Measurements from ENCODE around the gene TNS3.

TNS3 gene

DNA sequence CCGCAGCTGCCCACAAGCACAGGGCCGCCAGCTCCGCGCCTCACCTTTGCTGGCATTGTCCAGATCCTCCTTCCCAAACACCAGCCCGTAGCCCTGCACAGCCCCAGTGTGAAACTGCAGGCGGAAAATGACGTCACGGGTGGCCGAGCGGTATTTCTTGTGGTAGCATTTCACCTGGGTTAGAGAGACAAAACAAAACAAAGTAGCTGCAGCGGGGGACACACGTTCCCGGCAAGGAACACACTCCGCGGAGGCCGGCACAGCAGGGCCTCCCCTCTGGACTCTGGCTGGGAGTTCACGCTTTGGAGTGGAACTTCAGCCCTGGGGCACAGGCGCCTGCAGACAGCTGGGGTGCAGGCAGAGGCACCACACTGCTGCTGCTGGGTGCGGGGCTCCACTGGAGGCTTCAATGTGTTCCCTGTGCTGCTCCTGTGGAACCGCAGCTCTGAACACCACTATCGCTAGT is 181.1 kb downstream of the TNS3 start:
- DNase-seq, result no peak

DNA sequence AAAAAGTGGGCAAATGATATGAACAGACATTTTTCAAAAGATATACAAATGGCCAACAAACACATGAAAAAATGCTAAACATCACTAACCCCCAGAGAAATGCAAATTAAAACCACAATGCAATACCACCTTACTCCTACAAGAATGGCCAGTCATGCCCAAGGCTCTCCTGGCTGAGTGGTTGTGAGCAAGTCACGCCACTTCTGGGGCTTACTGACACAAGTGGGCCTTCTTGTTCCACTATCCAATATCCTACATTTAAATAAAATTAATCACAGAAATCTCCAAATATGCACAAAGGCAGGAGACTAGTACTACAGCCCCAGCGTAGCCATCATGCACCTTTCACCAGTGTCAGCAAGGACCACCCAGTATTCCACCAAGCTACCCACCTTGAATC is 181.9 kb downstream of the TNS3 start:
- no peak for DNase-seq

DNA sequence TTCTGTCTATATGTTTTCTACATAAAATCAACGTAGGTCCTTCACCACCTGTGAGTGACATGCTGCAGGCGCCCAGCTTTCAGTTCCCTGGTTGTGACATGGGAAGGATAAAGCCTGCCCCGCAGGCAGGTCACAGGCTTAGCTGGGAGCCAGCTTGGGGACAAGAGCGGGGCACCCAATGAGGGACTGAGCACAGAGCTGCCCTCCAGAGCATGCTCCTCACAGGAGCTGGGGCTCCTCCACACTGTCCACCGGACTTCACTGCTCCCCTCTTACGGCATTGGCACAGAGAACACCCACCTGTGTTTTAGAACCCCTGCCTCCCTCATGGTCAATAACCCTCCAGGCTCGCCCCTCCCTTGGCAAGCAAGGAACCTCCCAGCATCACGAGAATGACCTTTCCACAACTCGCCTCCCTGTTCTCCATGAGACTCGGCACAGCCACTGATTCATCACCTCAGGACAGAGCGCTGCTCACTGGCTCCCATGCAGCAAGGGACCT is 187.1 kb downstream of the TNS3 start:
- no peak for DNase-seq

DNA sequence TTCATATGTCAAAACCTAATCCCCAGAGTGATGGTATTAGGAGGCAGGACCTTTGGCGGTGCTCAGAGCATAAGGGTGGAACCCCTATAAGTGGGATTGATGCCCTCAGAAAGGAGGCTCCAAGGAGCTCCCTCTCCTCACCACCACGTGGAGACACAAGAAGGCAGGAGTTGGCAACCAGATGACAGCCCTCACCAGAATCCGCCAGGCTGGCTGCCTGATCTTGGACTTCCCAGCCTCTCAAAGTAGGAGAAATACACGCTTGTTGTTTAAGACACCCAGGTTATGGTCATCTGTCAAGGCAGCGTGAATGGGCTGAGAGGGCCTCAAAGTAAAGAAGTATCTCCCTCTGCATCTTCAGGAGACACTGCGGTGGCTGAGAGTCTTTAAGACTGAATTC is 187.7 kb downstream of the TNS3 start:
- DNase-seq, result no peak

DNA sequence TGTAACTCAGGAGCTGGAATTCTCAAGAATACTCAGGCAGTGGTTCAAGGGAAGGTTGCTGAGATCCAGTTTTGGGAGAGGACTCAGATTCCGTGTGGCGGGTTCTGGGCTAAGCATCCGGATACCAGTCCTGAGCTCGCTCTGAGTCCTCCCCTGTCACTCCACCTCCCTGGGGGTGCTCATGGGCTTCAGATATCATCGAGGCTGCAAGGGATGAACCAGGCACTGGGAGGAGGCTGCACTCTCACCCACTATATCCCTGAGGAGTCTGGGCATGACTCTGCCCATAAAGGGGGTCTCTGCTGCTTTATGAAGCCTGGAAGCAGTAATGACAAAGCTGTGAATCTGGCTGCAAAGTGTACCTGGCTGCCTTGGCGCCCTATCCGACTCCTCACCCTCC is 188.5 kb downstream of the TNS3 start:
- DNase-seq, result no peak

DNA sequence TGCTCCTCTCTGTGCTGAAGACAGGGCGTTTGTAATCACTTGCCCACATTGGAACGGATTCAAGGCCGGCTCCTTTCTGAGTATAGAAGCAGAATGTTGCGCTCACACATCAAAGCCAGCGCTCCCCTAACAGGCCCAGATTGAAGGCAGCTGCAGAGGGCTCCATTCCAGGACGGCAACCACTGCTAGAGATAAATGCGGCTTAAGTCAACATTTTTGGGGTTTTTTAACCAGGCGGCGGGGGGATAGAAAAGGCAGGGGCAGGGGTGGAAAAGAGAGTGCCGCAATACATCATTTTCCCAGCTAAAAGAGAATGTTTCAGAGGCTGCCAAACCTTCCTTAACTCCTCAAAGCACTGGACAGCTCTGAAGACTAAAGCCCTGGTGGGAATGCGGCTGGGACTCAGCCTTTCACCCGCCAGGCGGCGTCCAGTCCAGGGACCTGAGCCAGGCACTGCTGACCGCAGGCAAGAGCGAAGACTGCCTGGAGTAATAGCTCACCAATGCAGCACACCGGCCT is 189.6 kb downstream of the TNS3 start:
- DNase-seq, result peak; percentile 2

DNA sequence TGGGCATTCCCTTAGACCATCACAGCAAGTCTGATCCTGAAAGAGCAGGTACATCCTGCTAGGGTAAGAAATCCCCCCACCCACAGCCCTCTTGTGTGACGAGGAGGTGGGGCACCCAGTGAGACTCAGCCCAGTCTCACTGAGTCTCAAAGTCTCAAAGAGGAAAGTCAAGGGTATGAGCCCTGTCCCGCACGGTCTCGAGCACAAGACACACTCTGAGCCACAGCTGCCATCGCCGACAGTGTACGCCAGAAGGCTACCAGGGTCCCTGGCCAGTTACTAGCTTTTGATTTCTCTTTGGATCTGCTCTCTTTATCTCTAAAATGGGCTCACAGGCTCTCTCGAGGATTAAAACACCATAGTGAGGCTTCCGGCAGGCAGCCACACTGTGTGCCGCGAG is 190.2 kb downstream of the TNS3 start:
- DNase-seq, result no peak

DNA sequence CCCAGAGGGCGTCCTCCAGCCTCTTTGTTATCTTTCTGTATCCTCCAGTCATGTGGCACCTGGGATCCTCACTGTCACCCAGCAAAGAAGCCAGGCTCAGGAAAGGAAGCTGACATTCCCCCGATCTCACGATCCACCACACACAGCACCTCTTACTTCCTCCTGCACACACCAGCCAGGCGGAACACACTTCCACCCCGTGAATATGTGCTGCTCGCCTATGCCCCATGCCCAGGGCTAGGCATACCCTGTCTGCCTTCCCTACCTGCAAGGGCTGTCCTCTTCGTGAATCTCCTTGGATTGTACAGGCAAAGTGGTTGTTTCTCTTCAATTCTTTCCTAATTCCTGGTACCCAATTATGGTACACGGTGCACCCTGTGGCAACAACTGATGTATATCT is 191.0 kb downstream of the TNS3 start:
- DNase-seq, result no peak

DNA sequence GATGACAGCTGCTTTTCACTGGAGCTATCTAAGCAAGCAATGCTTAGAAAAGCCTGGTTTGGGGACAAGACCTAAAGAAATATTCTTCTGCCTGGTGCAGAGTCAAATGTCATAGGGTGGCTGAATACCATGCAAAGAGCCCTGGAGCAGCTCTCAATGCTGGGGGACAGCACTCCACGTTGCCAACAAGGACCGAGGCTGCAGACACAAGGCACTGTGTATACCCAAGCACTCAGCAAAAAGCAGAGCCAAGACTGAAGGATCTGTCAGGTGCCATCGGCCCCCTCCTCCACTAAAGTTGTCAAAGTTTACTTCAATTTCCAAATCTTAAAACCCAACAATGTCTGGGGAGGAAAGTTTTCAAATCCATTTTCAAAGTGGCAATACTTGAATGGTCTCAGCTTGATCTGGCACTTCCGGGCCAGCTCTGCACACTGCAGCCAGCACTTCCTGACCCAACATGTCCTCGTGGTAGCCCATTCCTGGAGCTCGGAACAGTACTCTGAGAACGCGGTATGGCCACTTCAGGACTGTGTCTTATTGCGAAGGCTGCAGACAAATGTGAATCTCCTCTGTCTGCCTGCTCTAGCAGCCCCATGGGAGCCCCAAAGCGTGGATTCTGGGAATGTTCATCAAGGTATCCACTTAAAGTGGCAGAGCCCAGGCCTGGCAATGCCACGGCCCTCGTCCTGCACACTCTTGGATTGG is 191.8 kb downstream of the TNS3 start:
- peak; percentile 16 for DNase-seq

DNA sequence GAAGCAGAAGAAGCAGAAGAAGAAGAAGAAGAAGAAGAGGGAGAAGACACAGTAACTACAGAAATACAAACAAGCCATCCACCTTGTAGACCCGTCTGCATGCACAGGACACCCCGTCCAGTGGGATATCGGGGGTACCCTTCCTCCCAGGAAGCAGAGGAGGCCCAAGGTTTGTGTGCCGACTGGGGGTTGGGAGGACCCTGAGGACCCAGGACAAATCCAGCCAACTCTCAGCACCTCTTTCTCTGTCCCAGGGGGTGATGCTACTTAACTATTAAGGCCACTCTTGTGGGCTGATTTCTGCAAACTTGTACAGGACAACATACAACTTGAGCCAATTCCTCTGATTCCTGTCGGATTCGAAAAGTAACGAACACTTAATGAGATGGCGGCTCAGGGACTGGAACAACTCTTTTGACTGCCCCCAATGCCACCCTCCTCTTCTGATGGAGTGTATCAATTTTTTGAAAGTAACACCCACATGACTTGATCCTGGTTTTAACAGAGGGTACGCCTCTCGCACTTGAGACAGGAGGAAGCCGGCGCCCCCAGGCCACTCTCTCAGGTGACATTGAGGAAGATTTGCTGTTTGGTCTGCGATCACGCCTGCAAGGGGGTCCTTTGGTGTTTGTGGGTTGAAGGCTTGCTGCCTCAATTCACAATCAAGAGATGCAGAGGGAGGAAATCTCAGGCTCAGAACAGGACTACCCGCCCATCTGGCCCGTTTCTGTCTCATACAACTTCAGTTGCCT is 192.6 kb downstream of the TNS3 start:
- no peak for DNase-seq

DNA sequence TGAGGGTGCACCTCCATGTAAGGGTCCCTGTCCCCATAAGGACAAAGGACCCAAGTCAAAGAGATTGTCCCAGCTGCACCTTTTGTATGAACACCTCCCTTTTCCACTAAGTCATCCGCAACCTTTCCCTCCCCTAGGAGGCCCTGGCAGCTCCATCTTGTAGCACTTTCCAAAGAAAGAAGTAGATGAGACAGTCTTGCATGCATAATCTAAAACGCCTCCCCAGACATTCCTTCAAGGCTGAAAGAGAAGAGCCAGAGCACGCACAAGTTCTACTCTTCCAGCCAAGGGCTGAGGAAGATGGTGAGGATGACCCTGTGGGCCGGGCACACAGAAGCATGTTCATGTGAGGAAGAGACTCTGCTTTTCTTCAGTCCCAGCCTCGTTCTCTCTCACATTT is 194.4 kb downstream of the TNS3 start:
- no peak for DNase-seq

DNA sequence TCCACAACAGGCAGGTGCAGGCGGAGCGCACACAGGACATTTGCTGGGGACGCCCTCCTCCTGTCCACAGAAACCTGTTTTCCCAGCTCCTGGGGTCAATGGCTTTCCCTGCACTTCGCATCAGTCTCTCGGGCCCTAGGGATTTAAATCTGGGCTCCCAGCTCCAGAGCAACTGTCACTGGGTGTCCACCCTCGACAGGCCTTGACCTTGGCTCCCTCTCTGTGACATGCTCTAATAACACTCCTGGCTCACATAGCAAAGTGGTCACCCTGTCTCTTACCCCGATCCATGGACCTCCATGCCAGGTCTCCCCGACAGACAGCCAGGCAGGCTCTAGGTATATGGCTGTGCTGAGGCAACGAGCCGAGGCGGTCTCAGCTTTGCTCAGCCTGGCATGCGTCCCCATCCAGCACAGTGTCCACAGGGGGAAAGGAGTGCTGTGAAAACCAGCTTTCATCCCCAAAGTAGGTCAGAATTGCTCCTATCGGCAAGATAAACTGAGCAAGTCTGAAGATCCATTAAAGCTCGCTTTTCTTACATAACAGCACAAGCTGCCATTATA is 195.6 kb downstream of the TNS3 start:
- no peak for DNase-seq

DNA sequence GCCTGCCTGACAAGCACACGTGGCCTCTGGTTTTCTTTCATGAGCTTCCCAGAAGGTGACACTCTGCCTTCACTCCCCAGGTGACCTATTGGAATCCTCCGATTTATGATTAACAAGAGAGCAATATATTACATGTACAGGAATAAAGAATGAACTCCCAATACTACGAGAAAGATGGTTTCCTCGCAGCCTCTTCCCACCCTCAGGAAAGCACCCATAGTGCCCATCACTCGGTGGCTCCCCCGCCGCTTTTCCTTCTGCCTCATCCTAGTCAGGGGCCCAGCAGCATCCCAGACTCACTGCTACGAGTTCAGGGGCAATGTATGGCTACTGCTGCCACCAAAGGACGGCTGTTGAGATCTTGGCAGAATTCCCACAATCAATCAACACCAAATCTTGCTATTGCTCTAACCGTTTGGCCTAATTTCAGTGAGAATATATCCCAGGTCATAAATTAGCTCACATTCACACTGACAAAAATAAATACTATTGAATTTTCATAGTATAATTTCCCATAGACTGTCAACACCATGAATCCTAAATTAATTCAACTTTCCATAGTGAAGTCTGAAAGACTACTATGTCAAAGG is 196.3 kb downstream of the TNS3 start:
- DNase-seq, result no peak

DNA sequence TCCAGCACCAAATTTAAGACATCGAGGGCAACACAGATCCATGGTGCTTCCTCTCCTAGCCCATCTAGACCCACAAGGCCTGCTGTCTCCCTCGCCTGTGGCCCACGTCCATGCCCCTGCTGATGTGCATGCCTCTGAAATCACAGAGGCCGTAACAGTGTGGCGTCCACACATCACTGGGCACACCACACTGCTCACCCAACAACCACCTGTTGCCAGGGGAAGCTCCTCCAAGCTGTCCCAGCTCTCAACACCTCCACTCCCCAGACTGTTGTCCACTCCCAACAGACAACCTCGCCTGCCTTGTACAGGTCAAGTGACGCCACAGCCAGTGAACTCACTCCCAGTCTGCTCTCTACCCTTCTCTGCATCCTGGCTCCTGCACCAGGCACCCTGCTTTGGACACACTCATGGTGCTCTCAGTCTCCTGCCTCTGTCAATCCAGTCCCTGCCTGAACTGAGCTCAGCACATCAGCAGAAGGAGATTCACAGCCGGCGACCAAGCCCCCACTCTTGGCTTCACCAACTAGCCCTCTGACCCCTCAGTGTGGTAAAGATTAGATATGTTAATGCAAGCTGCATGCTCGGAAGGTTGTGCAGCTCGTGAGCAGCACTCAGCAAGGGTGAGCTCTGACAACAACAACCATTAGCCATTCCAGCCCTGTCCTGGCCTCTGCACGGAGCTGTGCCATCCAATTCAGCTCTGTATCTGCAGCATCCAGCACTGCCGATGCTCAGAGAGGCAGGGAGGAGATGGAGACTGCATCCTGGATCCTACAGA is 197.0 kb downstream of the TNS3 start:
- DNase-seq, result no peak

DNA sequence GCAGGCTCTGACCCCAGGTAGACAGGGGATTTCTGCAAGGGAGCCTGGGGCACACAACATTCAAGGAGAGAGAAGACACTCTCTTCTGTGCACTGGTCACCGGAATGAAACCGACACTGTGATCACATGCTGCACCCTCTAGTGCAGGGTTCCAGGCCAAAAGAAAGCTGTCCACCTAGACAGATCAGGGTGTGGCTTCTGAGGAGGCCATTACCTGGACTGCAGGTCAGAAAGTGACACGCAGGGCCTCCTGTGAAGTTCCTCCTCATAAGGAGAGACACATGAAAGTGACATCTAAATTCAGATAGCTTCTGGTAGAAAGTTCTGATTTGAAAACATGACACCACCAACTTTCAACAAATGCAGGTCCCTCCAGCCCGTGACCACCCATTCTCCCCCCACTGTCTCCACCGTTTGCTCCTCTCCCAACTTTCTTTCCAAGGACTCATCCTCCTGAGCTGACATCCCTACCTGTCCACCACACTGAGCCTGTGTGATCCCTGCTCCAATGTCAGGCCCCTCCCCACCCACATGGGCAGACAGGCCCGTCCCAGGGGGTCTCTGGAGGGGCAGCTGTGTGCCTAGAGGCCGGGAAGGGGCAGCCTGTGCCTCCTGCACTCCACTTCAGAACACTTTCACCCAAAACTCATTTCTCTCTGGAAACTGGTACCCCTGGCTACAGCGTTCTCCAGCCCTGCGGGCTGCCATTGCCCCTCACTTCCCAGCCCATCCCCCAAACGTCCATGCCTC is 198.0 kb downstream of the TNS3 start:
- no peak for DNase-seq

DNA sequence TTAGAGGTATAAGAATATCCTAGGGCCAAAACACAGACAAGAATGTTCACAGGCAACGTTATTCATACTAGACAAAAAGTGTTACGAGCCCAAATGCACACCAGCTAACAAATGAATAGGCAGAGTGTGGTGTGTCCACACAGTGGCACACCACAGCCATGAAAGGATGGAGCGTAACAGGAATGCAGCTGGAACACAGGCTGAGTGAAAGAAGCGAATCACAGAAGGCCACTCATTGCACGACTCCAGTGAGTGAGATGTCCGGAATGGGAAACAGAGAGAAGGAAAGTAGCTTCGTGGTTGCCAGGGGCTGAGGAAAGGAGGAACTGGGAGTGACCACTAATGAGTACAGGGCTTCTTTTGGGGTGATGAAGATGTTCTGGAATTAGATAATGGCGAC is 198.8 kb downstream of the TNS3 start:
- DNase-seq, result no peak

DNA sequence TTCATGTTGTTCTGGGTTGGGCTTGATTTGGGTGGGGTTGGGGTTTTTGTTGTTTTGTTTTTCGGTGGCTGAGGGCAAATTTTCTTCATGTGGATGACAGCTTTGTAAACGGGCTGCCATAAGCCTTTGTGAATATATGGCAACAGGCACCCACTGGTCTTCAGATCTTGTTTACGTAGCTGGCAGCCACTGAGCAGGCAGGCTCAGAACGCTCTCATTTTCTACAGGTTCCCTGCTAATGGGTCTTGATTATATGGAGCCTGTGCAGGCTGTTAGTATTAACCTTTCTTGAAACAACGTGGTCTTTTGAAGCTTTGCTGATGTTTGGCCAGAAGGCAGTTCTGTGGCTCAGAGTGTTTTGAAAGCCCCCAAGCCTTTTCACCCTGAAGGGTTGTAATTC is 199.7 kb downstream of the TNS3 start:
- DNase-seq, result no peak

DNA sequence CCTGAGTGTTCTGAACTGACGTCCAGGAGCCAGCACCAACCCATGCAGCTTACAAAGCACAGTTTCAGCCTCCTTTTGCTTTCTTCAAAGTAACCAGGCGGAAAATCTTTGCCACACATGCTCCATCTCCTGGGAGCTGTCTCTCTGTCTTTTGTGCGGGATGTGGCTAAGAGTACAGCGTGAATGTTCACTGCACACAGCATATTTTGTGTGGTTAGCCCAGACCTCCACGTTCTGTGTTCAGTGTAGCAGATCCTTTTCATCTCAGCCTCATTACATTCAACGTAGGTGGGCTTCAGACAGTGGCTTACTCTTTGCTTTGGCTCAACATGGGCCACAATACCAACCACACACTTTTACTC is 200.8 kb downstream of the TNS3 start:
- DNase-seq, result no peak

DNA sequence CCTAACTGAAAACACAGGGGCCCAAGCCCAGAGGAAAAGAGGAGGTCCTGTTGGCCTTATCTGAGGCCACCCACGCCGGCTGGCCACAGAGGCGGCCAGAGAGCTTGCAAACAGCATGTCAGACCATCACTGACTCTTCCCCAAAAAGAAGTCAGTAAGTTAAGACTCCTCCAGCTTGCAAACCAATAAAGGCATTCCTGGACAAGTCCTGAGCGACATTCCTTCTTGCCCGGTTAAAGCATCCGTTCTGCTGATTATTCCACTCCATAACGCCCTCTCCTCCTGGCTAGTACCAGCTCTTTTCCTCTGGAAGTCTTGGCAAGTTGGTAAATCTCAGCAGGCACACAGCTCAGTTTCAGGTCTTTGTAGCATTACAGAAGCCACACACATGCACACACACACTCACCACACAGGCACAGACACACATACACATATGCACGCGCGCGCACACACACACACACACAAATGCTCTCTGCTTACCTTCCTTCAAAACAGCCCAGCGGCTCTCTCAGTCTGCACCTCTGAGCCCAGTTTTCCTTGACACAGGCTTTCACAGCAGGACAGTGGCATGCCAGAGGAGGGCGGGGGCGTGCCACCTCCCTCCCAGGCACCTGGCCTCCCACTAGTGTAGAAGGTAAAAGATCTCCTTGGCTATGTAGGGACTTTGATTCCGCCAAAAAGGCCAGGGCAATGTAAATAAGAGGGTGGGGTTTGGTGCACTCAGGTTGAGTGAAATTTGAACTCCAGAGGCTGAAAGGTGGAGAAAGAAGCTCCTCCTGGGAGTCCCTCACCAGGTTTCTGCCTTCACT is 201.4 kb downstream of the TNS3 start:
- no peak for DNase-seq

DNA sequence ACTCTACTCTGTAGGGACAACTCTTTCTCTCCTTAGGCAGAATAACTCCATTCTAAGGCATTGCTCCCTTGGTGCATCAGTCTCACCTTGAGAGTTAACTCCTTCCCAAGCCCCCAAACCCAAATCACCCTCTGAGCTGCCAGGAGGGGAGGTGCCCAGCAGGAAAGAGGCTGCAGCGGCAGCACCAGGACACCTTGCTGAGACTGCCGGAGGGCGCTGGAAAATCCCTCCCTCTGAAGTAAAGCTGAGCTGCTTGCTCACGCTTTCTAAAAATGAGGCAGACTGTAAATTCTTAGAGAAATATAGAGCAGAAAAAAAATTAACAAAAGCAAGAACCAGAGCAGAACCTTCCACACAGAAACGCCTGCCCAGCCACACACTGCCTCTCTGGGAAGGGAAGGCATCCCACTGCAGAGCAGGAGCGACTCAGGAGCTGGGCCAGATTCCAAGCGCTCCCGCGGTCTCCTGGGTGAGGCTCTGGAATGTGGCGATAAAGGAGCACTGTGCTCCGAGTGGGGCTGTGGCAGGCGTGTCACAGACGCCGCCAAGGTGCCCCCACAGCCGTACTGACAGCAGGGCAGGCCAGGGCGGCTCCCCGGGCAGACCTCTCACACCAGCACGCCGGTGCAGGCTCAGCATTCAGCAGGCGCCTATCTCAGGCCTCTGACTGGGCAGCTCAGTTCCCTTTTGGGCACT is 202.1 kb downstream of the TNS3 start:
- no peak for DNase-seq
